Mucosa of rectum (tissue), 2 donors: ENCODE measurements around the gene GRIA1.

Source experiments
- H3K27ac ChIP-seq, 2 donors: one replicate each; pipeline ENCODE4 v1.7.0; 2013; ENCODE audit warnings: inconsistent platforms in 2 of 2, low read depth in 2 of 2, low read length in 2 of 2
- H3K27me3 ChIP-seq, 2 donors: one replicate each; pipeline ENCODE4 v1.7.0; 2013; ENCODE audit warnings: low read length in 2 of 2; ENCODE audit not compliant: control insufficient read depth in 2 of 2, insufficient read depth in 2 of 2
- H3K36me3 ChIP-seq, 2 donors: one replicate each; pipeline ENCODE4 v1.7.0; 2013; ENCODE audit warnings: low read length in 2 of 2; ENCODE audit not compliant: control insufficient read depth in 2 of 2, insufficient read depth in 2 of 2
- H3K4me1 ChIP-seq, 2 donors: one replicate each; pipeline ENCODE4 v1.7.0; 2013; ENCODE audit warnings: low read length in 2 of 2, mild to moderate bottlenecking in 1 of 2; ENCODE audit not compliant: control insufficient read depth in 2 of 2, insufficient read depth in 2 of 2
- H3K4me3 ChIP-seq, 2 donors: one replicate each; pipeline ENCODE4 v1.7.0; 2013; ENCODE audit warnings: low read length in 2 of 2
- H3K9ac ChIP-seq, 2 donors: one replicate each; pipeline ENCODE4 v1.7.0; 2013; ENCODE audit warnings: low read length in 2 of 2, low read depth in 1 of 2, mild to moderate bottlenecking in 1 of 2
- H3K9me3 ChIP-seq, 2 donors: one replicate each; pipeline ENCODE4 v1.7.0; 2013; ENCODE audit warnings: low read length in 2 of 2; ENCODE audit not compliant: control insufficient read depth in 2 of 2
- donor health status: healthy.
- donor health status: Normal muscosa, but diverticular disease.

GRIA1 gene

GRCh38 chr5:153490118-153491037 is at the start of gene GRIA1:
Gene GRIA1, plus strand, starts transcription at chr5:153490670.
- Histone ChIP-seq H3K4me3 (peak within 1 kb of the TSS in 1 of 2 donors; percentile 26), H3K9ac (no peak within 1 kb of the TSS), H3K27ac (no peak within 1 kb of the TSS)

GRCh38 chr5:153445875-153446579 is 44.4 kb upstream of the GRIA1 start:
- Histone ChIP-seq H3K9me3 (no peaks in the 10 kb centered on the region), H3K27ac (no peak overlapping the region), H3K4me3 (no peak overlapping the region), H3K27me3 (no peaks in the 10 kb centered on the region), H3K4me1 (no peaks in the 10 kb centered on the region), H3K36me3 (no peaks in the 10 kb centered on the region), H3K9ac (no peak overlapping the region)

More at GRCh38 chr5:153490118-153491037, at the start of gene GRIA1:
- Histone ChIP-seq H3K36me3 (no peaks in the 10 kb centered on the region), H3K4me1 (no peaks in the 10 kb centered on the region), H3K9me3 (no peaks in the 10 kb centered on the region), H3K27me3 (peaks cover 4 to 5% of the 10 kb centered on the region in 2 donors)

GRCh38 chr5:153447534-153447933 is 42.9 kb upstream of the GRIA1 start:
- no peaks in the 10 kb centered on the region for H3K36me3 ChIP-seq
- no peaks in the 10 kb centered on the region for H3K27me3 ChIP-seq
- no peaks in the 10 kb centered on the region for H3K9me3 ChIP-seq
- H3K27ac ChIP-seq, result no peak overlapping the region
- no peaks in the 10 kb centered on the region for H3K4me1 ChIP-seq
- no peak overlapping the region for H3K9ac ChIP-seq
- no peak overlapping the region for H3K4me3 ChIP-seq

GRCh38 chr5:153456354-153456753 is 34.1 kb upstream of the GRIA1 start:
- Histone ChIP-seq H3K36me3 (no peaks in the 10 kb centered on the region), H3K4me1 (no peaks in the 10 kb centered on the region), H3K9ac (no peak overlapping the region), H3K27ac (no peak overlapping the region), H3K9me3 (no peaks in the 10 kb centered on the region), H3K4me3 (no peak overlapping the region), H3K27me3 (no peaks in the 10 kb centered on the region)

GRCh38 chr5:153456993-153457392 is 33.5 kb upstream of the GRIA1 start:
- H3K27me3 ChIP-seq, result no peaks in the 10 kb centered on the region
- H3K36me3 ChIP-seq, result no peaks in the 10 kb centered on the region
- H3K4me1 ChIP-seq, result no peaks in the 10 kb centered on the region
- no peaks in the 10 kb centered on the region for H3K9me3 ChIP-seq
- H3K27ac ChIP-seq, result no peak overlapping the region
- no peak overlapping the region for H3K9ac ChIP-seq
- H3K4me3 ChIP-seq, result no peak overlapping the region

- no peaks in the 10 kb centered on the region for H3K9me3 ChIP-seq
- no peak overlapping the region for H3K9ac ChIP-seq
- no peaks in the 10 kb centered on the region for H3K4me1 ChIP-seq
- no peaks in the 10 kb centered on the region for H3K36me3 ChIP-seq
- no peak overlapping the region for H3K27ac ChIP-seq
- no peaks in the 10 kb centered on the region for H3K27me3 ChIP-seq
- H3K4me3 ChIP-seq, result no peak overlapping the region
These were observed 32.2 kb upstream of the GRIA1 start for GRCh38 chr5:153458268-153458667.

- no peak overlapping the region for H3K4me3 ChIP-seq
- no peaks in the 10 kb centered on the region for H3K4me1 ChIP-seq
- H3K36me3 ChIP-seq, result no peaks in the 10 kb centered on the region
- H3K9me3 ChIP-seq, result no peaks in the 10 kb centered on the region
- H3K27me3 ChIP-seq, result no peaks in the 10 kb centered on the region
- no peak overlapping the region for H3K27ac ChIP-seq
- no peak overlapping the region for H3K9ac ChIP-seq
These were observed 31.3 kb upstream of the GRIA1 start for GRCh38 chr5:153459051-153459743.

GRCh38 chr5:153460421-153460820 is 30.0 kb upstream of the GRIA1 start:
- no peaks in the 10 kb centered on the region for H3K4me1 ChIP-seq
- no peak overlapping the region for H3K4me3 ChIP-seq
- no peak overlapping the region for H3K27ac ChIP-seq
- H3K36me3 ChIP-seq, result no peaks in the 10 kb centered on the region
- H3K9ac ChIP-seq, result no peak overlapping the region
- H3K27me3 ChIP-seq, result no peaks in the 10 kb centered on the region
- H3K9me3 ChIP-seq, result no peaks in the 10 kb centered on the region

GRCh38 chr5:153461341-153461740 is 29.1 kb upstream of the GRIA1 start:
- H3K27ac ChIP-seq, result no peak overlapping the region
- no peak overlapping the region for H3K4me3 ChIP-seq
- H3K36me3 ChIP-seq, result no peaks in the 10 kb centered on the region
- no peaks in the 10 kb centered on the region for H3K27me3 ChIP-seq
- H3K4me1 ChIP-seq, result no peaks in the 10 kb centered on the region
- H3K9me3 ChIP-seq, result no peaks in the 10 kb centered on the region
- no peak overlapping the region for H3K9ac ChIP-seq

GRCh38 chr5:153463806-153464205 is 26.7 kb upstream of the GRIA1 start:
- Histone ChIP-seq H3K27me3 (no peaks in the 10 kb centered on the region), H3K4me1 (no peaks in the 10 kb centered on the region), H3K9me3 (no peaks in the 10 kb centered on the region), H3K36me3 (no peaks in the 10 kb centered on the region), H3K27ac (no peak overlapping the region), H3K9ac (no peak overlapping the region), H3K4me3 (no peak overlapping the region)
